Small intestine (tissue), 7 donors: Measurements from ENCODE around the gene JMJD1C. TPM values are rescaled to one million over a fixed set of nuclear protein-coding genes. Genes with fewer than 3 reads are reported as not detected.
A peak's percentile ranks its signal among the peaks of the same experiment; 100 is the strongest.
"Not testable (repeated sequence)": the region's sequence is repeated elsewhere in the genome, so short reads cannot be mapped to it uniquely, and the experiment has no call there.

Experiments
- DNase-seq, 2 donors: peaks; one replicate each; pipeline versions ENCODE4 v3.0.0 to v3.0.0-alpha.2; 2013
- FAIRE-seq: peaks from 2 replicates; lab custom pipeline; 2012; peaks lifted over from hg19 to GRCh38; lab: Jason Lieb, UNC
- H3K27ac ChIP-seq, 3 donors: one replicate each; pipeline ENCODE4 v1.5.1; 2013; ENCODE audit warnings: low read length in 2 of 3, mild to moderate bottlenecking in 2 of 3, control low read depth in 1 of 3, inconsistent platforms in 1 of 3, low read depth in 1 of 3, moderate library complexity in 1 of 3
- H3K27me3 ChIP-seq, 3 donors: one replicate each; pipeline ENCODE4 v1.6.1; 2013; ENCODE audit warnings: low read length in 3 of 3, inconsistent platforms in 1 of 3; ENCODE audit not compliant: control insufficient read depth in 3 of 3, insufficient read depth in 3 of 3
- H3K36me3 ChIP-seq, 3 donors: one replicate each; pipeline ENCODE4 v1.6.1; 2013; ENCODE audit warnings: low read length in 3 of 3, inconsistent platforms in 1 of 3, low read depth in 1 of 3, mild to moderate bottlenecking in 1 of 3, moderate library complexity in 1 of 3; ENCODE audit not compliant: control insufficient read depth in 3 of 3, insufficient read depth in 2 of 3
- H3K4me1 ChIP-seq, 3 donors: one replicate each; pipeline ENCODE4 v1.6.1; 2013; ENCODE audit warnings: low read length in 2 of 3, inconsistent platforms in 1 of 3, low read depth in 1 of 3, mild to moderate bottlenecking in 1 of 3, moderate library complexity in 1 of 3; ENCODE audit not compliant: control insufficient read depth in 3 of 3, insufficient read depth in 2 of 3
- H3K4me3 ChIP-seq, 3 donors: one replicate each; pipeline ENCODE4 v1.5.1; 2013; ENCODE audit warnings: low read length in 3 of 3, control low read depth in 1 of 3, inconsistent platforms in 1 of 3, low read depth in 1 of 3, mild to moderate bottlenecking in 1 of 3, moderate library complexity in 1 of 3
- H3K9me3 ChIP-seq, 2 donors: one replicate each; pipeline ENCODE4 v1.6.1; 2013; ENCODE audit warnings: low read depth in 1 of 2, low read length in 1 of 2; ENCODE audit not compliant: control insufficient read depth in 2 of 2, insufficient read depth in 1 of 2
- WGBS, 3 donors: extraction: QIAGEN DNeasy Blood & Tissue Kit; methylation state at CpG; one replicate each; pipeline ENCODE4 v1.1.7; 2013; 5-methylcytosine and 5-hydroxymethylcytosine counted together
- polyA plus RNA-seq, 4 donors: library from polyadenylated mRNA; stranded (reverse) in 3 of 4; unstranded in 1 of 4; fragments of 200-250 nt in 3 of 4; fragments of 120-200 nt in 1 of 4; gene quantifications; one replicate each; pipeline versions ENCODE4 v1.2.1 to v1.2.3, GENCODE V29; 2013
- donor health status: healthy with polysubstance abuse.
- donor health status: control.
- donor health status: control.
- donor health status: Bipolar disorder and iron deficiency.
- donor health status: healthy.

The JMJD1C gene
- polyA plus RNA-seq, 4 donors: 22.4 to 108 (median 39.1) TPM

DNA sequence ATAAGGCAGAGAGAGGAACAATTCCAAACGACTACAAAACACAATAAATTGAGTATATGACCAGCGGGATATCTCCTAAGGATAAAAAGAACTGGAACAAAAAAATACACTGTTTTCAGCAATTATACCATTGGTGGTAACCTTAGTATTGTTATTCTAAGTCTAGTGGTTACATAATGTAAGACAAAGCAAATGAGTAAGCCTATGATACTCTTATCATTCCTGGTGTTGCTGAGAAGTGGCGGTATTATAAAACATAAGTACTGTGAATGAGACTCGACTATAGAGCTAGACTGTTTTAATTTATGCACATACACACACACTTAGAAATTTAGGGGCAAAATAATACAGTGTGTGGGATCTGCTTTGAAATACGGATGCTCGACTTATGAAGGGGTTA lies 225.0 kb downstream of the JMJD1C start:
- no peak for FAIRE-seq
- DNase-seq: no peak
- WGBS, 3 donors: 71 to 76% (median 72%) methylated on average over 6 of the region's 6 CpGs
- peaks cover 0 to 16% (median 0%) of the 10 kb centered on the region in 3 donors for H3K36me3 ChIP-seq
- peaks cover 4 to 18% (median 5%) of the 10 kb centered on the region in 3 donors for H3K4me1 ChIP-seq
- H3K27me3 ChIP-seq: no peaks in the 10 kb centered on the region
- no peak overlapping the region for H3K4me3 ChIP-seq
- no peak overlapping the region for H3K27ac ChIP-seq
- peaks cover 0 to 6% of the 10 kb centered on the region in 2 donors for H3K9me3 ChIP-seq

DNA sequence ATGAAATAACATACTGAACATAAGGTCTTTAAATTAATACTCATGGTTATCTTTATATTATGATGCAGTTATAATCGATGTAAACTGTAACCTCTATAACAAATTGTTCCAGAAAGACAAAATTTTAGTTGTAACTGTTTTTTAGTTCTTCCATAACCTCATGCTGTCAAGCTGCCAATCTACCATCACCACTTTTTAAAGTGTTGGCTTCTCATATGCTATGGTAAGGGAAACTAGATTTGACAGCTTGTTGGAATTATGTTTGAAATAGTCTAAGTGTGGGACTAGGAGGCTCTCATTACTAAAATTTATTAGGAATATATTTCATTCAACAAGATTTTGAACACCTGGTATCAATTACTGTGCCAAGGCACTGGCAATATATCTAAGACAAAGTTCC lies 227.3 kb downstream of the JMJD1C start:
- H3K27ac ChIP-seq: peak overlapping the region in 2 of 3 donors; percentile 11 to 21
- H3K9me3 ChIP-seq: no peaks in the 10 kb centered on the region
- no peaks in the 10 kb centered on the region for H3K27me3 ChIP-seq
- DNase-seq: no peak
- 38 to 72% (median 70%) methylated on average over 1 of the region's 1 CpG for WGBS, 3 donors
- FAIRE-seq: no peak
- peaks cover 0 to 21% (median 0%) of the 10 kb centered on the region in 3 donors for H3K36me3 ChIP-seq
- peaks cover 2 to 22% (median 4%) of the 10 kb centered on the region in 3 donors for H3K4me1 ChIP-seq
- H3K4me3 ChIP-seq: no peak overlapping the region

DNA sequence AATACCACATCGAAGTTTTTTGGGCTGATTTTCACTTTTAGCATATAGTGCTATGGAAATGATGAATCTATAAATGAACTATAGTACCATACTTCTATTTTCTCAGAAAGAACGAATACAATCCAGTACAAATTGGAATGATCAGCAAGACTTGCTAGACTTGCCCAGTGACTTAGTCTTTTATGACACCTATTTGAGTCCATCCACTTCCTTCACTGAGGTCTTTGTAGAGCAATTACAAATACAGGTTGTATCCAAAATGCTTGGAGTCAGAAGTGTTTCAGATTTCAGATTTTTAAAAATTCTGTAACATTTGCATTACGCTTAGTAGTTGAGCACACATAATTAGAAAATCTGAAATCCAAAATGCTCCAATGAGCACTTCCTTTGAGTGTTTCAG lies 228.4 kb downstream of the JMJD1C start:
- Histone ChIP-seq H3K36me3 (peaks cover 0 to 15% (median 0%) of the 10 kb centered on the region in 3 donors), H3K27ac (peak overlapping the region; percentile 67 to 92 (median 82)), H3K4me1 (peaks cover 2 to 22% (median 4%) of the 10 kb centered on the region in 3 donors), H3K4me3 (no peak overlapping the region), H3K27me3 (no peaks in the 10 kb centered on the region), H3K9me3 (no peaks in the 10 kb centered on the region)
- 33 to 75% (median 47%) methylated on average over 3 of the region's 3 CpGs for WGBS, 3 donors
- DNase-seq (peak; percentile 77 to 80), FAIRE-seq (no peak)

DNA sequence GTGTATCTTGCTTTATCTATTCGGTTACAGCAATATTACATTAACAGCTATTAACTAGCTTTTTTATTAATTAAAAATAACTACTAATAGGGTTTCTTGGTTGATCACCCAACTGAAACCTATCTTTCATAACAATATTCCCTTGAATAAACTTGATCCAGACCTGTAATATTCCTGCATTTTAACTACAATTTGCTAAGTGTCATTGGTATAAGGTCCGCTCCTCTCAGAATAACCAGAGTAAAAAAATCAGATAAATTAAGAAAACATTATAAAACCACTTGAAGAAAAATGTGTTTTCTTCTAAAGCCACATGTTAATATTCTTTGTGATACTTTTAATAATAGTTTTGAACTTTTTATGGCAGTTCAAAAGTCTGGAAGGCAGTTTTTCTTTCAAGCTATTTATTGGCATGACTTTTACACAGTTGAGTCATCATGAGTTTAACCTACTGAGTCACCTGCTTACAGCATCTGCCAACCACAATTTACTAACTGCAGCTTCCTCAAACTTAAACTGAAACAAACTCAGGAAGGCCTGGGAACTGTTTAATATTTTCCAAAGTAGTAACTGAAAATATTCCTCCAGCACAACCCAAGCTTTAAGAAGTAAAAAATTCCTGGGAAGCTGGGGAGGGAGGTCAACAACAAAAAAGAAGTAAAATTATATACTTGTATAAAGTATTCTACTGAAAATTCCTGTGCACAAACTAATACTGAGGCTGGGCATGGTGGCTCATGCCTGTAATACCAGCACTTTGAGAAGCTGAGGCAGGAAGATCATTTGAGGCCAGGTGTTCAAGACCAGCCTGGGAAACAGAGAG lies 229.5 kb downstream of the JMJD1C start:
- DNase-seq: peak; percentile 85 to 94
- 23 to 61% (median 35%) methylated on average over 2 of the region's 2 CpGs for WGBS, 3 donors
- peak overlapping the region; percentile 67 to 92 (median 82) for H3K27ac ChIP-seq
- peaks cover 2 to 22% (median 4%) of the 10 kb centered on the region in 3 donors for H3K4me1 ChIP-seq
- peaks cover 0 to 20% (median 0%) of the 10 kb centered on the region in 3 donors for H3K36me3 ChIP-seq
- no peak overlapping the region for H3K4me3 ChIP-seq
- H3K9me3 ChIP-seq: no peaks in the 10 kb centered on the region
- FAIRE-seq: peak; percentile 96
- H3K27me3 ChIP-seq: no peaks in the 10 kb centered on the region

DNA sequence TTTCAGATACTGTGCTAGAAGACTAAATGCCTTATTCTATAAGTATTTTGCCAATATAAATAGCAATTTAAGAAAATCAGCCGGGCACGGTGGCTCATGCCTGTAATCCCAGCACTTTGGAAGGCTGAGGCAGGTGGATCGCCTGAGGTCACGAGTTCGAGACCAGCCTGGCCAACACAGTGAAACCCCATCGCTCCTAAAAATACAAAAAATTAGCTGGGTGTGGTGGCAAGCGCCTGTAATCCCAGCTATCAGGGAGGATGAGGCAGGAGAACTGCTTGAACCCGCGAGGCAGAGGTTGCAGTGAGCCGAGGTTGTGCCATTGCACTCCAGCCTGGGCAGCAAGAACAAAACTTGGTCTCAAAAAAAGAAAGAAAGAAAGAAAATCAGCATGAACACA lies 230.6 kb downstream of the JMJD1C start:
- not testable (repeated sequence) for H3K4me3 ChIP-seq, H3K9me3 ChIP-seq, H3K27me3 ChIP-seq, FAIRE-seq, DNase-seq
- Histone ChIP-seq H3K27ac (peak overlapping the region in 2 of 3 donors; percentile 16 to 78), H3K4me1 (peaks cover 0 to 19% (median 2%) of the 10 kb centered on the region in 3 donors), H3K36me3 (peaks cover 0 to 22% (median 0%) of the 10 kb centered on the region in 3 donors)
- WGBS, 3 donors: 90 to 95% (median 95%) methylated on average over 10 of the region's 10 CpGs

DNA sequence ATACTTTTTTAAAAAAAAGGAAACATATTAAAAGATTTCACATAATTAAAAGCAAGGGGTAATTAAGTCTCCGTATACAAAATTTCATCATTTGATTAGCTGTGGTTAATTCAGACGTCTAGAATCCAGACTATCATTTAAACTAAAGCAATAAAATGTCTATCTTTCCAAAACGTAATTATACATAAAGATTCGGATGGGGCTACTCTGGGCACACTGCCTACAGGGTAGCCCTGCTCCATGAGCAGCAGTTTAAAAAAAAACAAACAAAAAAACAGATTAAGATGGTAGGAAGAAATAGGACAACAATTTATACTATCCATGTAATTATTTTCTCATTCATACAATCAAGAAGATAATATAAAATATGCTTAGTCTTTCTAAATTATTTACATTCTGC lies 236.6 kb downstream of the JMJD1C start:
- FAIRE-seq: no peak
- Histone ChIP-seq H3K4me3 (no peak overlapping the region), H3K36me3 (peaks cover 0 to 20% (median 0%) of the 10 kb centered on the region in 3 donors), H3K27me3 (no peaks in the 10 kb centered on the region), H3K9me3 (no peaks in the 10 kb centered on the region), H3K27ac (no peak overlapping the region), H3K4me1 (peaks cover 0 to 5% (median 3%) of the 10 kb centered on the region in 3 donors)
- no peak for DNase-seq
- 19 to 42% (median 36%) methylated on average over 4 of the region's 4 CpGs for WGBS, 3 donors

DNA sequence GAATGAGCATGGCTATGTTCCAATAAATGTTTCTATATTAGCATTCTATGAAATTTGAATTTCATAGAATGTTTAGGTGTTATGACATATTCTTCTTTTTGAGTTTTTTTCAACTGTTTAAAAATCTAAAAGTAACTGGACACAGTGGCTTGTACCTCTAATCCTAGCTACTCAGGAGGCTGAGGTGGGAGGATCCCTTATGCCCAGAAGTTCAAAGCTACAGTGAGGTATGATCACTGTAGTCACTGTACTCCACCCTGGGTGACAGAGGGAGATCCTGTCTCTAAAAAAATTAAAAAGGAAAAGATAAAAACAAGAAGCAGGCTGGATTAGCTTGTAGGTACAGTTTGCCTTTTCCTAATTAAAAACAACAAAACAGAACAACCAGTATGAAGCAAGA lies 237.5 kb downstream of the JMJD1C start:
- no peak overlapping the region for H3K27ac ChIP-seq
- FAIRE-seq (no peak), DNase-seq (no peak)
- H3K9me3 ChIP-seq: no peaks in the 10 kb centered on the region
- no peak overlapping the region for H3K4me3 ChIP-seq
- peaks cover 0 to 5% (median 3%) of the 10 kb centered on the region in 3 donors for H3K4me1 ChIP-seq
- no peaks in the 10 kb centered on the region for H3K27me3 ChIP-seq
- H3K36me3 ChIP-seq: peaks cover 0 to 20% (median 0%) of the 10 kb centered on the region in 3 donors

DNA sequence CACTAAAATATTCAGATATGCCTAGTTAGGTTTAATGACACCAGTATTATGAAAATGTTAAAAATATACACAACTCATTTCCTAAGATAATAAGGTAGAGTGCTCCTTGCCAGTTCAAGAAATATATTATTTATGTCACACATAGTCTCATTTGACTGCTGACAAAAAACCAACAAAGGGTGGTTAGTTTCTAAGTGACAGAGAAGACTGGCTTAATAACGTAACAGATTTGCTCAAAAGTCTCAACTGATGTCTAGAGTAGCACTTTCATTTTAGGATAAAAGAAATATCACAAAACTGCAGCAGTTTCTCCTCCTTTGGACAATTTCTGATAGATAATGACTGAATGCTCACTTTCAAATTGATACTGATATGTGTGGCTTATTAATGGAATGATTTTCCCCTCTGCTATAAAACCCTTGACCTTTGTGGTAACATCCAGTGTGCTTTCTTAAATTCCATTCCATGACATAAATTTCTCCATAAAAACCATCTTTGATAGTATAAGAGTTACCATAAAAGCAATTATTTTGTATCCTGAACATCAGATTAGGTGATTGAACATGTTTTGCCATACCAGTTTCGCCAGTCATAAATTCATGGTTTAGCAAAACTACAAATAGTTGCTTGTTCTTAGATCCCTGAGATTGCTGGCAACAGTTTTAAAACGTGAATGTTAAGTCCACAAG lies 238.4 kb downstream of the JMJD1C start:
- Histone ChIP-seq H3K36me3 (peaks cover 0 to 22% (median 0%) of the 10 kb centered on the region in 3 donors), H3K27ac (no peak overlapping the region), H3K4me3 (no peak overlapping the region), H3K4me1 (peaks cover 0 to 5% (median 3%) of the 10 kb centered on the region in 3 donors), H3K27me3 (no peaks in the 10 kb centered on the region), H3K9me3 (no peaks in the 10 kb centered on the region)
- 55 to 67% (median 55%) methylated on average over 3 of the region's 3 CpGs for WGBS, 3 donors
- no peak for DNase-seq
- no peak for FAIRE-seq
